Pancreas (tissue), 10 donors: Measurements from ENCODE around the gene GABRR3. TPM values are rescaled to one million over a fixed set of nuclear protein-coding genes. Genes with fewer than 3 reads are reported as not detected.

Experiments
- ATAC-seq, 4 donors: fragments of 200-7000 bp; cut with Tn5 transposase; one replicate each; pipeline versions ENCODE4 v1.8.0 to v1.9.1; 2020; ENCODE audit warnings: mild to moderate bottlenecking in 4 of 4, moderate library complexity in 4 of 4
- DNase-seq, 6 donors: peaks; one replicate each; pipeline ENCODE4 v3.0.0-alpha.2; 2020
- FAIRE-seq: peaks from 2 replicates; lab custom pipeline; 2012; peaks lifted over from hg19 to GRCh38; lab: Jason Lieb, UNC
- H3K27ac ChIP-seq, 4 donors: fragments of 200-600 bp; sonication (generic); 1 replicate in 3 of 4; 2 replicates in 1 of 4; pipeline versions ENCODE4 v1.5.0 to v1.8.0; 2020
- H3K27me3 ChIP-seq, 4 donors: fragments of 200-600 bp; one replicate each; pipeline ENCODE4 v1.8.0; 2021
- H3K36me3 ChIP-seq, 3 donors: fragments of 200-600 bp; sonication (generic) in 1 of 3; one replicate each; pipeline versions ENCODE4 v1.5.0 to v1.8.0; 2020 to 2021
- H3K4me1 ChIP-seq, 3 donors: fragments of 200-600 bp; one replicate each; pipeline ENCODE4 v1.8.0; 2021
- H3K4me3 ChIP-seq, 4 donors: fragments of 200-600 bp; sonication (generic) in 2 of 4; one replicate each; pipeline versions ENCODE4 v1.5.0 to v1.8.0; 2020 to 2021
- H3K9me3 ChIP-seq, 4 donors: fragments of 200-600 bp; one replicate each; pipeline ENCODE4 v1.8.0; 2021
- CTCF ChIP-seq, 4 donors: fragments of 200-600 bp; sonication (generic) in 3 of 4; IDR thresholded peaks; one replicate each; pipeline versions ENCODE4 v1.5.0 to v1.8.0; 2021; ENCODE audit warnings: antibody characterized with exemption in 4 of 4
- WGBS, 2 donors: extraction: QIAGEN DNeasy Blood & Tissue Kit; methylation state at CpG; one replicate each; pipeline ENCODE4 v1.1.7; 2013; 5-methylcytosine and 5-hydroxymethylcytosine counted together
- intact Hi-C, 3 donors: fragments of 100-400 bp; cut with DNase I; formaldehyde crosslinking; loops; one replicate each; pipeline versions ENCODE4 v1.11.1 to v1.14.2; 2022
- polyA plus RNA-seq, 2 donors: library from polyadenylated mRNA; stranded (reverse); fragments of 200-250 nt; gene quantifications; one replicate each; pipeline ENCODE4 v1.2.3, GENCODE V29; 2013
- total RNA-seq, 6 donors: library from RNA; stranded (reverse); fragmentation: NEBNext Ultra II Directional in 4 of 6; extraction: Animal tissue kit (Norgen Biotek cat#: 25700) in 4 of 6; gene quantifications; one replicate each; pipeline versions ENCODE4 v1.2.1 to v1.2.4, GENCODE V29; 2021 to 2023
- donor health status: healthy with polysubstance abuse.
- donor health status: DM: no; HTN: no; CAD: no; lungs with moderate emphysema.
- donor health status: DM: no; HTN: no; CAD: no.
- donor health status: control.
- donor health status: control.
- donor health status: Bipolar disorder and iron deficiency.
- donor health status: DM: yes; HTN: yes; CAD: no.
- donor health status: DM: no; HTN: no; CAD: no.
- donor health status: DM: no; HTN: no; CAD: no.
- donor health status: DM: yes; HTN: yes; CAD: no.

The GABRR3 gene
- total and polyA plus RNA-seq, 8 donors = 0.02 TPM; not detected in 7

DNA sequence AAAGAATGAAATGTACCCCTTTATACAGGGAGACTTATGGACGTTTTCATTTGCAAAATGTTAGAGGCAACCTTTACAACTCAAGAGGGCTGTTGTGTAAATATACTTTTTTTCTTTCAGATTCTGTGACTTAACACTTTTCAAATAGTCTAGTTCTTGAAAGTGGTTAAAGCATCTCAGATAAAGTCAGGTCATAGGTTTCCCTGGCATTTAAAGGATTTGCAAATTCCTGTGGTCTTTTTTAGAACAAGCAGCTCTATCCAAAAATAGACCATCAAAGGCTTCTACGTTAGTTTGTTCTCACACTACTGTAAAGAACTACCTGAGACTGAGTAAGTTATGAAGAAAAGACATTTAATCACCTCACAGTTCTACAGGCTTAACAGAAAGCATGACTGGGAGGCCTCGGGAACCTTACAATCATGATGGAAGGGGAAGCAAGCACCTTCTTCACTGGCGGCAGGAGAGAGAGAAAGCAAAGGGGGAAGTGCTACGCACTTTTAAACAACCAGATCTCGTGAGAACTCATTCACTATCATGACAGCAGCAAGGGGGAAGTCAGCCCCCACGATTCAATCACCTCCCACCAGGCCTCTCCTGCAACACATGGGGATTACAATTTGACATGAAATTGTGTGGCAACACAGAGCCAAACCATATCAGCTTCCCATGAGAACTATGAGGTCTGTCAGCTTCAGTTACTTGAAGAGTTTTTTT, 23.3 kb upstream of the GABRR3 start:
- H3K27me3 ChIP-seq = no peaks in the 10 kb centered on the region
- H3K9me3 ChIP-seq = no peaks in the 10 kb centered on the region
- no peak overlapping the region for H3K27ac ChIP-seq
- intact Hi-C loops = no loop called here
- no peak for FAIRE-seq
- no peaks in the 10 kb centered on the region for H3K36me3 ChIP-seq
- no peak for TF ChIP-seq CTCF (IDR thresholded peaks at IDR 0.05)
- no peak for ATAC-seq
- no peak for DNase-seq
- WGBS, 2 donors = 35 to 37% methylated on average over 7 of the region's 7 CpGs
- H3K4me1 ChIP-seq = no peaks in the 10 kb centered on the region
- no peak overlapping the region for H3K4me3 ChIP-seq

DNA sequence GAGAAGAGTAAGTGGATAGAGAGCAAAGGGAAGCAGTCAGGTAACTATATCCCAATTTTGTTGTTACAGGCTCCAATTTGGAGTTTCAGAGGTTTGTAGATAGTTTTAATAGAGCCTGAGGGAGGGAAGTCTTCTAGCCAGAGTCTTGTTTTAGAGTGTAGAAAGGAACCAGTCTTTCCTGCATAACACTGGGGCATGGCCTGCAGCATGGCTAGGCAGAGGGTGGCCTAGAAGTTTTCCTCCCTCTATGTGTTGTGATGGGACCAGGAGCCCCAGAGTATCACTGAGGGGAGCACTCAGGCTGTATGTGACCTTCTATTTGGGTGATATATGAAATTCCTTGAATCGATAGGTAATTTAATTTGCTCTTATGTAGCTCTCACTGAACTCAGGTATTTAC, 22.5 kb upstream of the GABRR3 start:
- TF ChIP-seq CTCF (IDR thresholded peaks at IDR 0.05) = no peak

GRCh38 chr3:98056035-98056434, 20.9 kb upstream of the GABRR3 start:
- H3K4me3 ChIP-seq = no peak overlapping the region
- no peaks in the 10 kb centered on the region for H3K36me3 ChIP-seq
- H3K27ac ChIP-seq = no peak overlapping the region
- DNase-seq (no peak), FAIRE-seq (no peak), ATAC-seq (no peak)
- no peak for TF ChIP-seq CTCF (IDR thresholded peaks at IDR 0.05)
- no peaks in the 10 kb centered on the region for H3K9me3 ChIP-seq
- no peaks in the 10 kb centered on the region for H3K27me3 ChIP-seq
- H3K4me1 ChIP-seq = no peaks in the 10 kb centered on the region
- intact Hi-C loops = no loop called here

More for the DNA sequence above, 22.5 kb upstream of the GABRR3 start:
- Histone ChIP-seq H3K27ac (no peak overlapping the region), H3K27me3 (no peaks in the 10 kb centered on the region), H3K9me3 (no peaks in the 10 kb centered on the region), H3K36me3 (no peaks in the 10 kb centered on the region), H3K4me3 (no peak overlapping the region), H3K4me1 (no peaks in the 10 kb centered on the region)
- 63 to 75% methylated on average over 1 of the region's 1 CpG for WGBS, 2 donors
- DNase-seq (no peak), ATAC-seq (no peak), FAIRE-seq (no peak)
- intact Hi-C loops = no loop called here

DNA sequence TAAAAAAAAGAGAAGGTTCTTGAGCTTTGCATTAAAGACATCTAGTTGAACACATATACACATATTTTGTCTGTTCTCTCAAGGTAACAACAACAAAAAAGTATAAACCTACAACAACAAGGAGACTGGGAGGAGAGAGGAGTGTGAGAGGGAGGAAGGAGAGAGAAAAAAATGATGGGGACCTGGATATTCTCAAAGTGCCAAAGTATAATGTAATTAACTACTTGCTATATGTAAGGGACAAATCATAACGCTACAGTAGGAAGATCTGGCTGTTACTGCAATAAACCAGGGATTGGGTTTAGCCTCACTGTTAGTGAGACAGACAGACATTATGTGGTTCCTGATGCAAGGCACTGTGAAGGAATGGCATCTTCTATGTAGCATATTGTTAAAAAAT, 14.2 kb upstream of the GABRR3 start:
- WGBS, 2 donors = 58 to 60% methylated on average over 1 of the region's 1 CpG
- FAIRE-seq (no peak), DNase-seq (no peak), ATAC-seq (no peak)
- H3K27ac ChIP-seq = no peak overlapping the region
- H3K27me3 ChIP-seq = peaks cover 0 to 4% (median 0%) of the 10 kb centered on the region in 4 donors
- H3K36me3 ChIP-seq = no peaks in the 10 kb centered on the region
- H3K9me3 ChIP-seq = no peaks in the 10 kb centered on the region
- no peak for TF ChIP-seq CTCF (IDR thresholded peaks at IDR 0.05)
- intact Hi-C loops = no loop called here
- H3K4me1 ChIP-seq = no peaks in the 10 kb centered on the region
- H3K4me3 ChIP-seq = no peak overlapping the region

DNA sequence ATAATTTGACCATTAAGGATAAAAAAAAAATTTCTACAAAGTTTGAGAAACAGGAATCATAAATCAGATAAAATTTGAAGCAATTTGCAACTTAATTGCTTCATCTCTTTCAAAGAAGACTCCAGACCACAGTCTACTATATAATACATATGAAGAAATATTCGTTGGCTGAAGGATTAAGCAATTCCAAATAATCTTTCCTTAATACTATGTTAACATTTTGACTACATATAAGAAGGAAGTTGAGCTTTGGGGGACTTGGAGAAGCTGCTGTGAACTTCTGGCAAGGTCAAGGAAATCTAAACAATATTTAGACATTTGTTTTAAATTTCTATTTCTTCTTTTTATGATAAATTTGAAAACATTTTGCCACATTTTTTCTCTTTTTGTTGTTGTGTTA, 13.5 kb upstream of the GABRR3 start:
- no peaks in the 10 kb centered on the region for H3K36me3 ChIP-seq
- DNase-seq (no peak), FAIRE-seq (no peak), ATAC-seq (no peak)
- H3K4me3 ChIP-seq = no peak overlapping the region
- H3K4me1 ChIP-seq = no peaks in the 10 kb centered on the region
- no peak overlapping the region for H3K27ac ChIP-seq
- H3K9me3 ChIP-seq = no peaks in the 10 kb centered on the region
- intact Hi-C loops = no loop called here
- peaks cover 0 to 4% (median 0%) of the 10 kb centered on the region in 4 donors for H3K27me3 ChIP-seq
- no peak for TF ChIP-seq CTCF (IDR thresholded peaks at IDR 0.05)
- WGBS, 2 donors = 15 to 23% methylated on average over 1 of the region's 1 CpG
